GM19239 (cell line): Measurements from ENCODE around the gene ZSCAN26.
"Not testable (repeated sequence)": the region's sequence is repeated elsewhere in the genome, so short reads cannot be mapped to it uniquely, and the experiment has no call there.

ENCODE experiments used
- DNase-seq: peaks from one replicate; pipeline ENCODE4 v3.0.0; 2011; ENCODE audit warnings: low spot score; ENCODE audit not compliant: insufficient read length
- FAIRE-seq: peaks from 2 replicates; lab custom pipeline; 2011; peaks lifted over from hg19 to GRCh38; lab: Jason Lieb, UNC

The ZSCAN26 gene

DNA sequence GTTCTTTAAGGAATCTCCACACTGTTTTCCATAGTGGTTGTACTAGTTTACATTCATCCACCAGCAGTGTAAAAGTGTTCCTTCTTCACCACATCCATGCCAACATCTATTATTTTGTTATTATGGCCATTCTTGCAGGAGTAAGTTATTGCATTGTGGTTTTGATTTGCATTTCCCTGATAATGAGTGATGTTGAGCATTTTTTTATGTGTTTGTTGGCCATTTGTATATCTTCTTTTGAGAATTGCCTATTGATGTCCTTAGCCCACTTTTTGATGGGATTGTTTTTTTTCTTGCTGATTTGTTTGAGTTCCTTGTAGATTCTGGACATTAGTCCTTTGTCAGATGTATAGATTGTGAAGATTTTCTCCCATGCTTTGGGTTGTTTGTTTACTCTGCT lies 39.4 kb downstream of the ZSCAN26 start:
- not testable (repeated sequence) for FAIRE-seq, DNase-seq

DNA sequence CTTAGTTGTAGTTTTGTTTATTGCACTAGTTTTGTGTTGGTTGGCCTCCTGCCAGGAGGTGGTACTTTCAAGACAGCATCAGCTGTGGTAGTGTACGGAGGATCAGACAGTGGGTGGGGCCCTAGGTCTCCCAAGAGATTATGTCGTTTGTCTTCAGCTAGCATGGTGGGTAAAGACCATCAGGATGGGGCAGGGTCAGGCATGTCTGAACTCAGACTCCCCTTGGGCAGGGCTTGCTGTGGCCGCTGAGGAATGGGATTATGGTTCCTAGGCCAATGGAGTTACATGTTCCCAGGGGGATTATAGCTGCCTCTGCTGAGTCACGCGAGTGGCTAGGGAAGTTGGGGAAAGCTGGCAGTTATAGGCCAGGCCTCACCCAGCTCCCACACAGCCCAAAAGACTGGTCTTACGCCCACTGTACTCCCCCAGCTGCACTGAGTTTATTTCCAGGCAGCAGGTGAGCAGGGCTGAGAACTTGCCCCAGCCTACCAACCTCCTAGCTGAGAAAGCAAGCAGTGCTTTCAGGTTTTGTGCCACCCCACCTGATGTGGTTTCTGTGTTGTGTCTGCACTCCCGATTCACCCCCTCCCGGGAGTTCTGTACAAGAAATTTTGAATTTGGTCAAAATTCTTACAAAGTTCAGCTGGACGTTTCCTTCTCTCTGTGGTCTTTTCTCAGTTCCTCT lies 44.3 kb downstream of the ZSCAN26 start:
- DNase-seq, result no peak
- FAIRE-seq, result no peak

DNA sequence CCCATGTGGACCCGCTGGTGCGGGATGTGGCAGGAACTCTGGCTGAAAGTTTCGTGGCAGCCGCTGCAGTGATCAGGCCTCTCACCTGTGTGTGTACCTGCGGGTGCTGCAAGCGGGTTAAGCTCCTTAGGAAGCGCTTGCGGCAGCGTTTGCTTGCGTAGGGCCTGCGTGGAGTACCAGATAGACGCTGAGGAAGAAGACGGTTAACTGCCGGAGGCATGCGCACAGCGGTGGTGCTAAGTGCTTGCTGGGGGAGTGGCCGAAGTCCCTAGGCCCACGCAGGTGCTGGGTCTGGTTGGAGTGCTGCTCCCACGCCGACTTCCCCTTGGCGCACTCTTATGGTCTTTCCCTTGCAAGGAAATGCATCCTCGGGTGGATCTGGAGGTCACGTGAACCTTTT lies 46.0 kb downstream of the ZSCAN26 start:
- FAIRE-seq (no peak), DNase-seq (no peak)

DNA sequence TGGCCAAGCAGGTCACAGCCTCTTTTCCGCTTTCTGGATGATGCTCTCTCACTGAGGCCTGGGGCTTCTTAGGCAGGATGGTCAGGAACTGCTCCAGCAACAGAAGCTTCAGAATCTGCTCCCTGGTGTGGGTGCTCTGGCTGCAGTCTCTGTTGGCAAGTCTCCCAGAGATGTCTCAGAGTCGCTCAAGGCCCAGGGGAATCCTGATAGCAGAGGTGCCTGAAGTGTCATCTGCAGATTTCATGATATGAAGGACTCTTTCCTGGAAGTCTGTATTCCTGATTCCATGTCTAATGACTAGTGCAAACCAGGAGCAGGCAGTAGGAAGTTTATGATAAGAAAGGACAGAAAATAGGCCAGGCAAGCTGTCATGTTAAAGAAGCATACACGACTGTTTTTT lies 48.7 kb downstream of the ZSCAN26 start:
- DNase-seq (no peak), FAIRE-seq (no peak)

DNA sequence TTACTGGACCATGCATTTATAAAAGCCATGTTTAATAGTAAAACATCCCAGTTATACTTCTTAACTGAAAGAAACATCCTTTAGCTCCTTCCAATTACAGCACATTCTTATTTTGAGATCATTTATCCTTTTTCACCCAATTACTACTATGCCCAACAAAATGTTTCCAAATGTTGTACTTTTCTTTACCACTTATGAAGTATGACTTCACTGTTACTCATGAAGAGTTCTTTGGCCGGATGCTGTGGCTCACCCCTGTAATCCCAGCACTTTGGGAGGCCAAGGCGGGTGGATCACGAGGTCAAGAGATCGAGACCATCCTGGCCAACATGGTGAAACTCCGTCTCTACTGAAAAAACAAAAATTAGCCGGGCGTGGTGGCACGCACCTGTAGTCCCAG lies 50.9 kb downstream of the ZSCAN26 start:
- not testable (repeated sequence) for DNase-seq, FAIRE-seq

DNA sequence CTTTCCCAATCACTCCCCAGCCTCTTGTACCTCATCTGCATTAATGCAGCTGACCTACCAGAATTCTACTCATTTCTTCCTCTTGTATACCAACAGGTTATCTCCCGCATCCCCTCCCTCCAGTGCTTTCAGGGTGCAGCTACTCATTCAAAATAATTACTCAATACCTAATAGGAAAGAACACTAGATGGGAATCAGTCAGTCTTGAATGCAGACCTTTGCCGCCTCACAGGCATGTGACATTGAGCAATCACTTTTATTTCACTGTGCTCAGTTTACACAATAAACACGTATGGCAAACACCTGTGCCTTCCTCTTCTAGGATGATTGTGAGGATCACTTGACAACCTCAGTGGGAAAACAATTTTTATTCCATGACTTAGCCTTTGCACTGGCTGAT lies 55.7 kb downstream of the ZSCAN26 start:
- no peak for FAIRE-seq
- DNase-seq, result no peak

DNA sequence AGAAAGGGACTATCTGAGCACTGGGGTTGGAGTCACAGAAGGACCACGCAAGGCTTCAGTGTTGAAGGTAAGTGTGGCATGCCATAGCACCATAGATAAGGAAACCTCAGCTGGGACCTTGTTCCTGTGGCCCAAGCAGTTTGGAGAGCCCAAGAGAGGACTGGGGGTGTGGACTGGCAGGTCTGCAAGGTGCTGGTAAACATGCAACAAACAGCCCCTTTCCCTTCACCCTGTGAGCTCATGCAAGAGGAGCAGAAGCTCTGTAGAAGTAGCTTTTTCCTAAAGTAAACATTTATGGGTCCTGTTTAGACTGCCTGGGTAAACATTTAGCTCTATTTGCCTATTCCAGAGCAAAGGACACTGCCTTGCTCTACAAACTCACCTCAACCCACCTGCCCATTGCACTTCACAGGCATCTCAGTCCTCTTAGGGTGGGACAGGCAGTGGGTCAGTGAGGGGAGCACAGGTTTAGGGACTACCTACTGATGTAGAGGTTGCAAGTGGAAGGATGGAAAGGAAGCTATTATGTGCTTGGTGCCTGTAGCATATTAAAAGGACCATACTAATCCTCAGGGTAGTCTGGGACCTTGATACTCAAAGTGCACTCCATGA lies 57.0 kb downstream of the ZSCAN26 start:
- DNase-seq (no peak), FAIRE-seq (no peak)

DNA sequence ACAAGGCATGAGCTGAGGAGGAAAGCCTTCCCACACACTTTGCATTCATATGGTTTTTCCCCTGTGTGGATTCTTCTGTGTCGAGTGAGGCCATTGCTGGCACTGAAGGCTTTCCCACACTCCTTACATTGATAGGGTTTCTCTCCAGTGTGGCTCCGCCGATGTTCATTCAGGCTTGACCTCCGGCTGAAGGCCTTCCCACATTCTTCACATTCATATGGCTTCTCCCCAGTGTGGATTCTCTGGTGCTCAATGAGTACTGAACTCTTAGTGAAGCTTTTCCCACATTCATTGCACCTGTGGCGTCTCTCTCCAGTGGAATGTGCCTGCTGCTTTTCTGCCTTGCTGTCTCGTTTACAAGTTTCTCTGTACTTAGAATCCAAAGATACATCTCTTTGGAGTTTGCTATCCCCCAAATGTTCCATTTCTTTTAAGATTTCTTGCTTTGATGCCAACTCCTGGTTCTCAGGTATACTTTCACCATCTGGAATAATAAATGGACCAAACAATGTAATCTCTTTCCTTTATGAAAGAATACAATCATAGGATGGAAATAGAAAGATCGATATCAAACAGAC lies 59.5 kb downstream of the ZSCAN26 start:
- FAIRE-seq (no peak), DNase-seq (no peak)
